TTC549 (cell line): ENCODE results near the gene NOS1AP.

Experiments used
- FAIRE-seq: peaks from 2 replicates; lab custom pipeline; 2012; peaks lifted over from hg19 to GRCh38; lab: Jason Lieb, UNC

The NOS1AP gene

DNA sequence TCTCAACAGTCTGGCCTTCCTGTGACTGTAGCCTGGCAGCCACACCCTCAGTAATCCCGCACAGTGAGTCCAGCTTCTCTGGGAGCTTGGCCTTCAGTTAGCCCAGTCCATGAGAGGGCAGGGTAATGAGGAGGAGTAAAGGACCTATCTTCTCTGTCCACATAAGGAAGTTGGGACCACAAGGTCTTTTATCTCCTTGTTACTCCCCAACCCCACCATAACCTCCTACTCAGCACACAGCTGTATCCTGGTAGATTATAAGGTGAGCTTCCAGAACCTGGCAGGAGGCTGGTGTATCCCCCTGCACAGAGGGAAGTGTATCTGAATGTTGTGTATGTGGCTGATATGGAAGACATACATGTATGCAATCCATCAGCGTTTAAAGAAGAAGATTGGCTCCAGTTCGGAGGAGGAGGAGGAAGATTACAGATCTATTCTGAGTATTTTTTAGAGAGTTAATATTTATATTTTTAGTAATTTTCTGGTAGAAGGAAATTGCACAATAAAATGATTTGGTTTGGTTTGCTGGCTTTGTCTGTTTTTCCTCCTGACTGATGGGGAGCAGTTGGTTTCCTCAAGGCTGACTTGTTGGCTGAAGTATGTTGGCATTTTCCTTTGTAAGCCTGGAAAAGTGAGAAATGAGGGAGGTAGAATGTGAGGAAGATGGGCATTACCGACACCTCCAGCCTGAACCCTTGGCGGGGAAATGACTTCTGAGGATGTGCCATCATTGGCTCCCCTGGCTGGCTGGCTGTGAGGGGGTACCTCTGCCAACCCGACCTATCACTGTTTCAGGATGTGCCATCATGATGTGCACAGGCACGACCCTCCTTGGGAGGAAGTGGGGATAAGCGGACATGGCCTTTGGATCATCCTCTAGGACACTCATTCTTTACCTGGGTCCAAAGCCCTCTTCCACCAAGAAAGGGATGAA is 317.1 kb downstream of the NOS1AP start:
- FAIRE-seq = no peak

DNA sequence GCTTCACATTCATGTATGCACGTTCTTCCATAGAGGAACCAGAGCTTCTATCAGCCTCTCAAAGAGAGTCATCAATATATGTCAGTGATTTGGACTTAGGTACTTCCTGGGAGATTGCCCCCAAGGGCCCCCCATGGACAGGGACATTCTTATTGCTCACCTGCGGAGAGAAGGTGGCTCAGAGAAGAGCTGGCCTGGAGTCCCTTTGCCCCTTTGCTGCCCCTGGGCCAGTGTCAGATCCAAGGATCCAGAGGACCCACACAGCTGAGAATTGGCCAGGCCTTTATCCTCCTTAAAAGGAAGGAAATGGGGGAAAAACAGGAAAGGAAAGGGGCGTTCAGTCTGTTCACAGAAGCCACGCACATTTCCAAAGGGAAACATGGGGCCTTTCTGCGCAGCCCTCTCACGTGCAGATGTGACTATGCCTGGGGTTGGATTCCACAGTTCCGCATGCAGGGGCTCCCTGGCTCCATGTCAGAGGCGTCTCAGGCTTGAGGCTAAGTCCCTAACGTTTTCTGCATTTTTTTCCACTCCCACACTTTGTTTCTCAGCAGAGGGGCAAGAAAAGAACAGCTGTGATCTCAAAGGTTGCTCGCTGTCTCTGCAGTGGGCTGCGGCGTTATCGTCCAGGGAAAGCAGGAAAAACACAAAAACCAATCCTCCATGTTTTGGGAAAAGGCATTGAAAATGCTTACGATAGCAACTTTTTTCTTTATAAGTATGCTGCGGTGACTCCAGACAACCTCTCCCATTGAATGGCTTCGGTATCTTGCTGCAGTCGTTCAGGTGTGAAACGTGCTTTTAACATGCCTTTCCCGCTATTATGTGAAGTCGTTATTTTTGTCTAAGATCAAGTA is 318.0 kb downstream of the NOS1AP start:
- FAIRE-seq = no peak

DNA sequence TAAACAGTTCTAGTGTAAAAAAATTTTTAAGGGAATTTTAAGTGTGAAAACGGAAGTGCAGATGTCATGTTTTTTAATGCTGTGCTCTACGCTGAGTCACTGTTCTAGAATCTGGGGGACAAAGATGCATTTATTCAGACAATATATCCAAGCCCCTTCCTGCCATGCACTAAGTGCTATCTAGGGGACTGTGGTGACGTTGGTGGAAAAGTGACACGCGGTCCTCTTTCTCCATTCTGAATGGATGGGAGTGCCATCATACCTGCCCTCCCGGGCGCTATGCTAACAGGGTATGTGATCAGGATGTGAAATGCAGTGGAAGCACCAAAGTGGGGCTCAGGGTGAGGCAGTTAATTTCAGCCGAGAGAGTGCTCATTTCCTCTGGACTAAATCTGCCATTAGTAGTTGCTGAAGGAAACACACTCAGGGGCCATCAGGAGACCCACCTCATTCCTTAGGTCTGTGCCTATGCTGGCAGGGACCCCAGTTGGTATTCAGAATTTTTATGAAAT is 318.6 kb downstream of the NOS1AP start:
- no peak for FAIRE-seq

- FAIRE-seq = no peak
These were observed 319.1 kb downstream of the NOS1AP start for GRCh38 chr1:162388615-162389014.

GRCh38 chr1:162389021-162389818 is 319.7 kb downstream of the NOS1AP start:
- FAIRE-seq = no peak

- FAIRE-seq = no peak
These were observed 320.5 kb downstream of the NOS1AP start for GRCh38 chr1:162389971-162390370.

DNA sequence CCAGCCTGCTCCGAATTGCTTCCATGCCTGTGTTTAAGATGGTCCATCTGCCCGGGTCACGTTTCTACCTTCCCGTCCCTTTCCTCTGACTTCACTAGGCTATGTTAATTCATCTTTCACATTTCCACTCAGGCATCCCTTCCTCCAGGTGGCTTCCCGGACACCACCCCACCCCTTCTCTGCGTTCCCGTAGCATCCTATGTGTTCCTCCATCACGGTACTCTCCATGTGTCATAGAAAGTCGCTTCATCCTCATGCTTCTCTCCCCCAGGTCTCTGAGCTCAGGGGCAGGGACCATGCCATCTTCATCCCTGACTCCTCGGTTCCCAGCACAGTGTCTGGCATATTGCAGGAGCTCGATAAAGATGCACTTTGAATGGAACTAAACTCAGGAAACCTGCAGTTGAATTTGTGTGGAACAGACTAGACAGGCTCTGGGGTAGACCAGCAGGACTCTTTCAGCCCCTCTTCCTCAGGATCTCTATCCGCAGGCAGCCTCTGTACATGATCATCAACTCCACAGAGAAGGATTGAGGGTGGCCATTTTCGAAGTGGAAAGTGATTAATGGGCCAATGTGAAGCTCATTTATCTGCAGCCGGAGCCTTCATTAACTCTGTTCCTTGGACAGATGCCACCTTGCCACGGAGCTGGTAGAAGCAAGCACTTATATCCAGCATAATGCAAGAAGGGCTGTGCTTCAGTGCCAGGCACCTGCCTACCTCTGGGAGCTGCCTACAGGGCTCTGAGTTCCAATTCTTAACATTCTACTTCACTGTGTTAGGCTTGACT is 321.1 kb downstream of the NOS1AP start:
- no peak for FAIRE-seq

DNA sequence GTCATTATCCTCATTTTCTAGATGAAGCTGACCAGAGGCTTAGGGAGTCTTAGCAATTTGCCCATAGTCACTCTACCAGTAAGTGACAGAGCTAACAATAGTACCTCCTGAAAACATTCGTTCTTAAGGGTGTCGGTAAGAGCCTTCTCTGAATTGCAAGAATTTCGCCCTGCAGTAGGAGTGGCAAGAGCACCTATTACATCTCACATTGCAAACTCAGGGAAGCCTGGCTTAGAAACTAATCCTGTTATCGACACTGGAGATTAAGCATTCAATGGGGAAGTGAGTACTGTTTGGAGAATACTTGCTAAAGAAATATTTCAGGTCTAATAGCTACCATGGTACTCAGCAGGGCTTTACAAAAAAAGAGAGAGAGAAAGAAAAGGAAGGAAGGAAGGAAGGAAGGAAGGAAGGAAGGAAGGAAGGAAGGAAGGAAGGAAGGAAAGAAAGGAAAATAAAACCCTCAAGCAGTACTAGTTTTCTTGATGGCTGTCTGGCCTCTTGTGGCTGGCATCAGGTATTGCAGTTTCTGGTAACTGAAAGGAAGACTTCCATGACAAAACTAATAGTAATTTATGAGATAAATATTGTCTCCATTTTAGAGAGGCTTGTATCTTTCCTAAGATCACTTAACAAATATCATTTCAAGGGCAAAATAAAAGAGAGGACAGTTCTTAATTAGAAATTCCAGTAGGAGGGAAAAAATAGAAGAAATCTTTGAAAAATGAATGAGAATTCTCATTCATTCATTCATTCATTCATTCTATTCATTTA is 322.5 kb downstream of the NOS1AP start:
- no peak for FAIRE-seq

DNA sequence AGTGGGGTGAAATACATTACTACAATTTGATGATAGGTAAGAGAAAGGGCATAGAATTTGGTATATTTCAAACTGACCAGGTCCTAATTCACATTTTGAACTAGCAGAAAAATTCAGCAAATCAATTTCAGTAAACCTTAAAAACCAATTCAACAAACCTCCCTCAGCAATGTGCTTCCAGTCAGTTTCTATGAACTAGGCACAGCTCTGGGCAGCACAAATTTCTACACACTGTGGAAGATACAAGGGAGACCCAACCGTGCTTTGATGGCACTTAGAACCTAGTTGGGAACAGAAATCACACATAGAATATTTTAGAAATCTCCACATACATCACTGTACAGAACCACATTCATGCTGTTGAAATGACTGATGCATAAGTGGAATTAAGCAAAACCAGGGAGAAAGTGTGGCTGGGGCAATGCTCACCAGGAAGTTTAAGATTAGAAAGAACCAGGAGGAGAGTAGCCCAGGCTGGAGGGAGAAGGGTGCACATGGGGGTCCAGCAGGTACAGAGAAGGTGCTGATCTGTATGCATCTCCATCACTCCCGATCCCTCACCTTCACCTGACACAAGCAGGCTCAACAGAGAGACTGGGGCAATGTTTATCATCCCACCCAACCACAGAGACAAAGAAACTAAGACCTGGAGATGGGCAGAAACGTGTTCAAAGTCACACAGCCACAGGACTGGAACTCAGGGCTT is 326.9 kb downstream of the NOS1AP start:
- no peak for FAIRE-seq

DNA sequence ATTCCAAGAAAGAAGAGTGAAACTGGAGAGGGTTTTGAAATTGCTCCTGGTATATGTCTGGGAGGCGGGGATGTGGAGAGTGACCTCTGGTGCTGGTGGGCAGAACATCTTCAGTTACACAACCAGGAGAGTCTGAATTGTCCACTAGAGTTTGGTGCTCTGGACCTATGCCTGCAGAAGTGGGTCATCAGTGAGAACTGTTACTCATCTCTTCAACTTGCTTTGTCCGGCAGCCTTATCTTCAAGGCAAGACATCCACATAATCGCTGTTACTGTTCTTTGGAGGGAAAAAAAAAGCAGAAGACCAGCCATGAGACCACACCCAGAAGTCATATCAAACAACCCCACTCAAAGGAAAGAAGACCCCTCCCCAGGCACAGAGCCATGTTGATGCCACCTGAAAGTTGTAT is 327.6 kb downstream of the NOS1AP start:
- no peak for FAIRE-seq

- FAIRE-seq = no peak
These were observed 328.6 kb downstream of the NOS1AP start for GRCh38 chr1:162397943-162398560.

DNA sequence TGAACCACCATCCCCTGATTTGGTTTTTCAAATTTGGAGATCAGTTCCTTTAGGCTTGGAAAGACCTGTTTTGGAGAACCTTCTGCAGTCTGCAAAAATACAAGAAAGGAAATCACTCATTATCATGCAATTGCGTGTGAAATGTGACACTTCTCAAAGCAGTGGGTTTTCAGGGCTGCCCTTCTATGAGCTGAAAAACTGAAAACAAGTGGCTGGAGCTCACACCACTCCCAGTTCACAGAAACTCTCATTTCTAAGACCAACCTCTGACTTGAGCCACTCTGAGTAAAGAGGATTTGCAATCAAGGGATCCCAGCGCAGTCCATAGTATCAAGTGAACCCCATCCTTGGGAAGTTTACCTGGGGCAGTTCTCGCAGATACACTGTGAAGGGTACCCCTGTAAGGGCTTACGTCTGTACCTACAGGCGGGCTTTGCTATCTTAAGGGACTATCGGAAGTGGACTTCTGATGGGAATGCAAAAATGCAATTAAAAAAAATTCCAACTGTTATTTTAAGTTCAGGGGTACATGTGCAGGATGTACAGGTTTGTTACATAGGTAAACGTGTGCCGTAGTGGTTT is 329.6 kb downstream of the NOS1AP start:
- FAIRE-seq = no peak

- FAIRE-seq = no peak
These were observed 331.4 kb downstream of the NOS1AP start for GRCh38 chr1:162400790-162401355.

GRCh38 chr1:162404550-162405160 is 335.2 kb downstream of the NOS1AP start:
- FAIRE-seq = no peak

DNA sequence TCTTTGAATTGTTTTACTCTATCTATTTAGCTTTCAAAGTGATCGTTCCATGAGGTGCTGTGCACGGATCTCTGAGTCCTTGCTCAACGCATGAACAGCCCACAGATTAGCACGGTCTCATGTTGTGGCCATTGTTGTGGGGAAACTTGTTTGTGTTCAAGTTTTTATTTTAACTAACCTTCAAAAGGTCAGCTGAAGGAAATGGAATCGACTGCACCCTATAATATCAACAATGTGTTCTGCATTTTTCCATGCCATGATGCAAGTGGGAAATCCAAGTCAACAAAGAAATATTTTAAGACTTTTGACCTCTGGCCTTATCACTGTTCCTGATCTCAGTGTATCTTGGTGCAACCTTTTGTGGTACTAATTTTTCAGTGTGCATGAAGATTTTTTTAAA is 336.3 kb downstream of the NOS1AP start:
- FAIRE-seq = no peak

GRCh38 chr1:162406811-162407210 is 337.3 kb downstream of the NOS1AP start:
- no peak for FAIRE-seq

GRCh38 chr1:162407539-162407938 is 338.0 kb downstream of the NOS1AP start:
- FAIRE-seq = no peak

- no peak for FAIRE-seq
These were observed 342.5 kb downstream of the NOS1AP start, which contains the start of gene SH2D1B for GRCh38 chr1:162412002-162412401. Gene SH2D1B (minus strand): TSS chr1:162412136. CDS start chr1:162412016, 120 bp downstream.
